Activated CD8-positive, alpha-beta T cell treated with anti-CD3 and anti-CD28 coated beads for 36 hours (primary cell): ENCODE data around the gene CACNA1C. TPM values are rescaled to one million over a fixed set of nuclear protein-coding genes. Genes with fewer than 3 reads are reported as not detected.

Experiments used
- ATAC-seq: fragments of 200-7000 bp; cut with Tn5 transposase; one replicate; pipeline ENCODE4 v1.10.0; 2021; ENCODE audit warnings: mild to moderate bottlenecking, moderate library complexity
- CTCF ChIA-PET: fragments of 350-600 bp; sonication (Branson Sonifier 250); formaldehyde crosslinking; loops from one replicate; lab custom pipeline; 2021; ENCODE audit warnings: antibody characterized with exemption; lab: Charles Lee
- POLR2A ChIA-PET: fragments of 350-600 bp; sonication (Branson Sonifier 250); formaldehyde crosslinking; loops from one replicate; lab custom pipeline; 2021; ENCODE audit warnings: antibody characterized with exemption; lab: Charles Lee
- DNase-seq: peaks from one replicate; pipeline ENCODE4 v3.0.0-alpha.2; 2020
- H3K27ac Mint-ChIP-seq: one replicate; pipeline ENCODE4 v1.8.0; 2021; ENCODE audit warnings: mild to moderate bottlenecking, mixed read lengths
- H3K27me3 Mint-ChIP-seq: one replicate; pipeline ENCODE4 v1.8.0; 2021; ENCODE audit warnings: mixed read lengths
- H3K36me3 Mint-ChIP-seq: one replicate; pipeline ENCODE4 v1.8.0; 2021; ENCODE audit warnings: low read depth, mixed read lengths
- H3K4me1 Mint-ChIP-seq: one replicate; pipeline ENCODE4 v1.8.0; 2021; ENCODE audit warnings: low read depth, mixed read lengths
- H3K4me3 Mint-ChIP-seq: one replicate; pipeline ENCODE4 v1.8.0; 2021; ENCODE audit warnings: mild to moderate bottlenecking, moderate library complexity, mixed read lengths
- H3K9me3 Mint-ChIP-seq: one replicate; pipeline ENCODE4 v1.8.0; 2021; ENCODE audit warnings: mixed read lengths
- CTCF ChIP-seq: fragments of 200-600 bp; IDR thresholded peaks from one replicate; pipeline ENCODE4 v1.8.0; 2022; ENCODE audit warnings: antibody characterized with exemption, mild to moderate bottlenecking
- intact Hi-C: fragments of 100-400 bp; cut with micrococcal nuclease; formaldehyde crosslinking; loops from one replicate; pipeline ENCODE4 v1.10.0; 2022
- total RNA-seq, 2 experiments: library from RNA; stranded (reverse); gene quantifications; one replicate each; pipeline ENCODE4 v1.2.3, GENCODE V29; 2021

Gene CACNA1C
- total RNA-seq, 2 experiments from 2014 or later, result 0.02 to 0.05 TPM

- CTCF ChIA-PET, result no interaction called here
- intact Hi-C loops, result no loop called here
- H3K27ac Mint-ChIP-seq, result no peak overlapping the region
- H3K9me3 Mint-ChIP-seq, result peaks cover 2% of the 10 kb centered on the region
- H3K4me3 Mint-ChIP-seq, result no peak overlapping the region
- H3K4me1 Mint-ChIP-seq, result no peaks in the 10 kb centered on the region
- DNase-seq (no peak), ATAC-seq (no peak)
- POLR2A ChIA-PET, result no interaction called here
- H3K36me3 Mint-ChIP-seq, result no peaks in the 10 kb centered on the region
- H3K27me3 Mint-ChIP-seq, result peaks cover 2% of the 10 kb centered on the region
- no peak for TF ChIP-seq CTCF
Observed at GRCh38 chr12:2745655-2746054, 692.9 kb downstream of the CACNA1C start.

Other genes starting within 250 kb of the CACNA1C start
- not detected for gene LRTM2, start 232.4 kb upstream of the CACNA1C start, total RNA-seq
- 1 to 10 TPM; 4.2 to 4.3 TPM for gene CACNA2D4, start 134.3 kb upstream of the CACNA1C start, total RNA-seq
- 10 to 100 TPM; 14.2 to 15.7 TPM for gene DCP1B, start 48.5 kb upstream of the CACNA1C start, total RNA-seq